Activated B cell treated with CpG ODN at 0.5 μM for 24 hours (primary cell): ENCODE data around the gene RTN4. TPM values are rescaled to one million over a fixed set of nuclear protein-coding genes. Genes with fewer than 3 reads are reported as not detected.

ENCODE experiments used
- ATAC-seq: fragments of 200-7000 bp; cut with Tn5 transposase; one replicate; pipeline ENCODE4 v1.10.0; 2021; ENCODE audit warnings: low read depth, mild to moderate bottlenecking, moderate library complexity
- CTCF ChIA-PET: fragments of 350-600 bp; sonication (Branson Sonifier 250); formaldehyde crosslinking; loops from one replicate; lab custom pipeline; 2021; ENCODE audit warnings: antibody characterized with exemption; lab: Charles Lee
- POLR2A ChIA-PET: fragments of 350-600 bp; sonication (Branson Sonifier 250); formaldehyde crosslinking; loops from one replicate; lab custom pipeline; 2021; ENCODE audit warnings: antibody characterized with exemption; lab: Charles Lee
- DNase-seq: peaks from one replicate; pipeline ENCODE4 v3.0.0; 2022
- H3K27ac Mint-ChIP-seq: one replicate; pipeline ENCODE4 v1.8.0; 2020; ENCODE audit warnings: mixed read lengths
- H3K27me3 Mint-ChIP-seq: one replicate; pipeline ENCODE4 v1.8.0; 2021; ENCODE audit warnings: mixed read lengths
- H3K36me3 Mint-ChIP-seq: one replicate; pipeline ENCODE4 v1.8.0; 2021; ENCODE audit warnings: low read depth, mixed read lengths
- H3K4me1 Mint-ChIP-seq: one replicate; pipeline ENCODE4 v1.8.0; 2021; ENCODE audit warnings: mixed read lengths
- H3K4me3 Mint-ChIP-seq: one replicate; pipeline ENCODE4 v1.8.0; 2020; ENCODE audit warnings: mild to moderate bottlenecking, mixed read lengths
- H3K9me3 Mint-ChIP-seq: one replicate; pipeline ENCODE4 v1.8.0; 2020; ENCODE audit warnings: mixed read lengths
- CTCF ChIP-seq: fragments of 200-600 bp; IDR thresholded peaks from one replicate; pipeline ENCODE4 v1.8.0; 2022; ENCODE audit warnings: antibody characterized with exemption, mild to moderate bottlenecking
- intact Hi-C: fragments of 100-400 bp; cut with micrococcal nuclease; formaldehyde crosslinking; loops from one replicate; pipeline ENCODE4 v1.15.1; 2024
- total RNA-seq: library from RNA; stranded (reverse); gene quantifications from 2 replicates; pipeline ENCODE4 v1.2.3, GENCODE V29; 2022

Gene RTN4
- total RNA-seq, 1 donor from 2014 or later, result 60.5 TPM

DNA sequence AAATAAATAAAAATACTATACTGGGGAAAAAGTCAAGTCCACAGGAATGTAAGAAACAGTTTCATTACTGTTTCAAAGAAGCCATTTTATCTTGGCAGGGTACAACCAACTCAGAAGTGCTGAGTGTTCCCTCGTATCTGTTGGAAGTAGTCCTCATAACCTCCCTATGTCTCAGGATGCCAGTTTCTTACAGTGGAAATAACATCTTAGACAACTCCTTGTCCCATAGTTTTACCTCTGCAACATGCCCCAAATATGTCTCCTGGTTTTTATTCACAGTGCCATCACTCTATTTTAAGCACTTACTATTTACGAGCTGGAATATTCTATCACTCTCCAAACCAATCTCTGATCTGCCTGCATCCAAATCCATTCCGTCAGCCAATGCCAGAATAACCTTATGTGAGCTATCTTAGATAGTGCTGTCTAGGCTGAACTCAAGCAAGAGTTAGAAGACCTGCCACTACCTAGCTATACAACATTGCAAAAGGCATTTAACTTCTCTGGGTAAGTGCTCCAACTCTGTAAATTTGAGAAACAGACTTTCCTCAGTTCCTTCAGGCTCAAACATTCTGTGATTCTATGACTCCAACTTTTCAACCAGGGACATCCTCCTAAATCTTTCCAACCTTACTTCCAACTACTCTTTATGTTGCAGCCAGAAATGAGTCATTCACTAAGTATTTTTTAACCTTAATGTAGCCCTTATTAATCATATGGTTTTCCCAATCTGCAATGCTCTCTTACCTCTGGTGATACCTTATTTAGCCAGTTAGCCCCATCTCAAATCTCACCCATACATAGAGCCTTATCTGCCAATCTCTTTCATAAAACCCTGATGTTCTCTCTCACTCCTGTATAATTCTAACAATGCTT is 66.7 kb downstream of the RTN4 start:
- CTCF ChIA-PET, result interaction anchor here (0.9 kb wide), 1 partner anchor 185 kb away, joined by 3 read pairs; no protein-coding TSS in a partner anchor
- peaks cover 3% of the 10 kb centered on the region for H3K4me1 Mint-ChIP-seq
- intact Hi-C loops, result no loop called here

DNA sequence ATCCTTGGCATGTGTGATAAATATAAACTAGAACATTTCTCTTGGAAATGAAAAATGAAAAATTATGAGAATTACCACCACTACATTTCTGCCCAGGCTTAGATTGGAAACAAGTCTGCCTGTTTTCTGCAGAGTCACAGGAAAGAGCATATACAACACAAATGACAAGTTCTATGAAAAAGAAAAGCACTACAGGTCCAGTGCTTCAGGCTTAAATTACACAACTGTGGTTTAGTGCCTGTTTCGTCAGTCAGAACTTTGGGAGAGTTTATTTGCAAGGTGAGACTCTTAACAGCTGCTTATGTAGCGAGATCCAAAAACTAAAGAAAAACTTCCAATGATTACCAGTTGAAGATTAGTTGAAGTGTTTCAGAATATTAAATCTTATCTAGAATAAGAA is 68.9 kb downstream of the RTN4 start:
- Mint-ChIP-seq H3K9me3 (no peaks in the 10 kb centered on the region), H3K36me3 (peaks cover 43% of the 10 kb centered on the region), H3K27ac (no peak overlapping the region), H3K4me3 (no peak overlapping the region), H3K4me1 (peaks cover 18% of the 10 kb centered on the region), H3K27me3 (no peaks in the 10 kb centered on the region)
- intact Hi-C loops, result no loop called here
- ChIA-PET CTCF (no interaction called here), POLR2A (no interaction called here)
- no peak for TF ChIP-seq CTCF
- DNase-seq, result no peak
- ATAC-seq, result no peak

More for the DNA sequence above, 66.7 kb downstream of the RTN4 start:
- Mint-ChIP-seq H3K27me3 (no peaks in the 10 kb centered on the region), H3K4me3 (no peak overlapping the region), H3K36me3 (peaks cover 47% of the 10 kb centered on the region), H3K9me3 (no peaks in the 10 kb centered on the region), H3K27ac (peak overlapping the region; percentile 2)
- ATAC-seq, result no peak
- no peak for DNase-seq
- TF ChIP-seq CTCF, result no peak
- POLR2A ChIA-PET, result no interaction called here

DNA sequence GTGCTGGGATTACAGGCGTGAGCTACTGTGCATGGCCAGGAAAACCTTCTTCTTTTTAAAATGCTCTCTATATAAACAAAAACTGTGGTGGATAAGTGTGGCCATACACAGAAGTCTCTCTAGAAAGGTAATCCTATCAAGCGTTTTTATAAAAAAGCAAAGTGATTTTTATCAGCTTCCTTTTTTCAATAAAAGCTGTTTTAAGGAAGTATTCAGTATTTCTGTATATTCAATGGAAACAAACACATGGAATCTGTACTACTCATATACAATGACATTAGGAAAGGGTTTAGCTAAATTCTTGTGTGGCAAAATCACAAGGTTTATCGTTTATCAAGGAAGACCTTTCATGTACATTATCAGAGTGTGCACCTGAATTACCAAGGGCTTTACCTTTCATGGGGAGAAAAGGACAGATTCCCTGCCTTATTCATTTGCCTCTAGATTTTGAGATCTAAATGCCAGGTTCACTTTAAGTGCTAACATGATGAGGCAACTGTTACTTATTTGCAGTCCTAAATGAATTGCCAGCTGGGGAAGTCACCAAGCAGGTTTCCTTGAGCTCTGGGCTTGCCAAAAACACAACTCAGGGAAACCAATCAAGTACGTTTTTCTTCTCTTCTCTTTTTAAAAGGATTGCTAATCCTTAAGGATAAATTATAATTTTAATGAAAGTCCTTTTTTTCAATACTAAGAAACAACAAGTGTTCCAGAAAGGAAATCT is 70.8 kb downstream of the RTN4 start:
- ATAC-seq (no peak), DNase-seq (no peak)
- intact Hi-C loops, result no loop called here
- Mint-ChIP-seq H3K27ac (peak overlapping the region; percentile 7), H3K4me3 (no peak overlapping the region), H3K36me3 (peaks cover 39% of the 10 kb centered on the region), H3K27me3 (no peaks in the 10 kb centered on the region), H3K9me3 (no peaks in the 10 kb centered on the region), H3K4me1 (peaks cover 23% of the 10 kb centered on the region)
- no peak for TF ChIP-seq CTCF
- ChIA-PET POLR2A (no interaction called here), CTCF (no interaction called here)

- peaks cover 44% of the 10 kb centered on the region for H3K36me3 Mint-ChIP-seq
- H3K9me3 Mint-ChIP-seq, result no peaks in the 10 kb centered on the region
- ChIA-PET POLR2A (no interaction called here), CTCF (interaction anchor here (1.4 kb wide), 1 partner anchor 11 kb away, joined by 3 read pairs; no protein-coding TSS in a partner anchor)
- DNase-seq, result no peak
- no peak for TF ChIP-seq CTCF
- no peak overlapping the region for H3K4me3 Mint-ChIP-seq
- no peak for ATAC-seq
- no peaks in the 10 kb centered on the region for H3K27me3 Mint-ChIP-seq
- intact Hi-C loops, result no loop called here
- peaks cover 23% of the 10 kb centered on the region for H3K4me1 Mint-ChIP-seq
- peak overlapping the region; percentile 36 for H3K27ac Mint-ChIP-seq
These were observed 73.1 kb downstream of the RTN4 start for GRCh38 chr2:54977149-54977548.
